Natural killer cell (primary cell): ENCODE measurements around the gene LAMC1. TPM values are rescaled to one million over a fixed set of nuclear protein-coding genes. Genes with fewer than 3 reads are reported as not detected.

Experiments used
- ATAC-seq, 3 donors: fragments of 150-1000 bp in 2 of 3; fragments of 200-7000 bp in 1 of 3; cut with Tn5 transposase; 1 replicate in 1 of 3; 2 replicates in 2 of 3; pipeline ENCODE4 v1.10.0; 2021; ENCODE audit warnings: mild to moderate bottlenecking in 2 of 3, moderate library complexity in 2 of 3
- DNase-seq, 2 donors: peaks; one replicate each; pipeline versions ENCODE4 v3.0.0 to v3.0.0-alpha.2; 2013 to 2021; ENCODE audit warnings: mixed read lengths in 1 of 2
- H3K27ac ChIP-seq: one replicate; pipeline ENCODE4 v1.5.1; 2013; ENCODE audit warnings: mild to moderate bottlenecking, low read length
- H3K27me3 ChIP-seq: one replicate; pipeline ENCODE4 v1.6.1; 2013; ENCODE audit warnings: low read length; ENCODE audit not compliant: control insufficient read depth, insufficient read depth
- H3K36me3 ChIP-seq: one replicate; pipeline ENCODE4 v1.6.1; 2013; ENCODE audit warnings: low read length; ENCODE audit not compliant: control insufficient read depth, insufficient read depth
- H3K4me1 ChIP-seq: one replicate; pipeline ENCODE4 v1.6.1; 2013; ENCODE audit warnings: low read length; ENCODE audit not compliant: control insufficient read depth, insufficient read depth
- H3K4me3 ChIP-seq: one replicate; pipeline ENCODE4 v1.5.1; 2013; ENCODE audit warnings: low read length
- H3K9me3 ChIP-seq: one replicate; pipeline ENCODE4 v1.6.1; 2013; ENCODE audit warnings: low read length; ENCODE audit not compliant: control insufficient read depth, insufficient read depth
- H3K27ac Mint-ChIP-seq, 2 donors: one replicate each; pipeline ENCODE4 v1.8.0; 2022; ENCODE audit warnings: mild to moderate bottlenecking in 2 of 2, mixed read lengths in 2 of 2, moderate library complexity in 1 of 2
- H3K27me3 Mint-ChIP-seq, 2 donors: one replicate each; pipeline ENCODE4 v1.8.0; 2022; ENCODE audit warnings: low read depth in 2 of 2, mixed read lengths in 2 of 2
- H3K36me3 Mint-ChIP-seq: one replicate; pipeline ENCODE4 v1.8.0; 2022; ENCODE audit warnings: mixed read lengths
- H3K4me1 Mint-ChIP-seq, 2 donors: one replicate each; pipeline ENCODE4 v1.8.0; 2022; ENCODE audit warnings: mixed read lengths in 2 of 2
- H3K4me3 Mint-ChIP-seq: one replicate; pipeline ENCODE4 v1.8.0; 2022; ENCODE audit warnings: mild to moderate bottlenecking, moderate library complexity, mixed read lengths
- H3K9me3 Mint-ChIP-seq, 2 donors: one replicate each; pipeline ENCODE4 v1.8.0; 2022; ENCODE audit warnings: mixed read lengths in 2 of 2
- CTCF ChIP-seq: fragments of 200-600 bp; IDR thresholded peaks from one replicate; pipeline ENCODE4 v1.8.0; 2022; ENCODE audit warnings: antibody characterized with exemption
- WGBS: methylation state at CpG from one replicate; pipeline ENCODE4 v1.1.7; 2013; ENCODE audit warnings: missing lambda C conversion rate; ENCODE audit not compliant: insufficient coverage; 5-methylcytosine and 5-hydroxymethylcytosine counted together
- intact Hi-C: fragments of 100-400 bp; cut with micrococcal nuclease; formaldehyde crosslinking; loops from one replicate; pipeline ENCODE4 v1.14.2; 2022
- total RNA-seq, 4 donors: library from RNA; stranded (reverse); fragments of 120-200 nt in 1 of 4; gene quantifications; one replicate each; pipeline versions ENCODE4 v1.2.3 to v1.2.4, GENCODE V29; 2013 to 2022

LAMC1 gene
- total RNA-seq, 3 donors from 2014 or later (not counting 1 experiment from before 2014, with no cell fraction given): 0.33 to 0.66 (median 0.58) TPM

DNA sequence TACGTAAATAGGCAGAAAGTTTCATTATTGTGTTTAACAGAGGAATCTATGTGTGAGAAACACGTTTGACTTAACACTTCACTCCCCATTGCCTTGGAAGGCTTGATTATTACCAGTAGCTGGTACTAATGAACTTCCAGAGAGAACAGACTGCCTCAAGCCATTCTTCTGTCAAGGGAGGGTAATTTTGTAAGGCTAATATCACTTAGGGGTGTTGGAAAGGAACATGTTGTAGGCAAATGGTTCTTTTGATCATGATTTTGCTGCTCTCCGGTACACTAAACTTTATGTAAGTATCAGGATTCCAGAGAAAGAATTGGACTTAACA, 1.8 kb downstream of the LAMC1 start:
- H3K4me1 Mint-ChIP-seq: peaks cover 10 to 18% of the 10 kb centered on the region in 2 donors
- peaks cover 50 to 77% of the 10 kb centered on the region in 2 donors for H3K27me3 Mint-ChIP-seq

DNA sequence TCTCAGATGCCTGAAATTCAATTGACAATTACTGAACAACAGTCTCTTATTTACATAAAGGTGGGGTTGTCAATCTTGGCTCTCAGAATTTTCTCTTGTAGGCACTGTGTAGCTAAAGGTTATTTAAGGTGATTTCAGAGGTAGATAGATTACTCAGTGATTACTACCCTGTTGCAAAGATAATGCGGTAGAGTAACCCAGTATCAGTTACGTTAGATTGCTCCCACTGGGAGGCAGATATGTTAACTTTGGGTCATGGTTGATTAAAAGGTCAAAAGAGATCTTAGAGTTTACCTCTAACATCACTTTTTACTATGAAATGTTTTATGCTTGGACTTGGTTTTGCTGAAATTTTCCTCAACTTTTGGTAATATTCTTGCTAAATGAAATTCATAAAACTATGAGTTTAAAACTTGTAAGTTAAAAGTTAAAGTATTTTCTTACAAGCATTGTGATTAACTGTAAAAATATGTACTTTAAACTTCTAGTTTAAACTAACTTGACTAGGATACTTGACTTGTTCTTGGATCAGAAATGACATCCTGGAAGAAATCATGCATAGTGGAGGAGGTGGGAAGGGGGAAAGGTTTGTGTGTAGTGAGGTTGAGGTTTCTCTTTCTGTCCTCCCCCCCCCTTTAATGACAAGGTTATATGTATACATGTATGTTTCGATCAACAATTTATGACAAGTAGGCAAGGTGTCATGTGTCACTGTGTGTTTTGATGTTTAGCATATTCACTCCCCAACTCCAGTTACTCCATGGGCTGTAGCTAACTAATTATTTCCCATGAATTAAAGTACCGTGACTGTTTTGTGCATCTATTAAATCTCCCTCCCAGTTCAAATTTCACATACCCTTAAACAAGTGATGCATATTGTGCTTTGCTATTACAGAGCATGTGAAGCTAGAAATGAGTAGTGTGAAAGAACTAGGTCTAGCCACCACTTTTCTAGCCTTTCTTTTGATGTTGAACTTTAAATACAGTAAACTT, 2.9 kb downstream of the LAMC1 start:
- no peaks in the 10 kb centered on the region for H3K36me3 ChIP-seq
- peaks cover 9% of the 10 kb centered on the region for H3K36me3 Mint-ChIP-seq
- TF ChIP-seq CTCF: no peak
- peaks cover 24% of the 10 kb centered on the region for H3K27me3 ChIP-seq
- H3K9me3 ChIP-seq: no peaks in the 10 kb centered on the region
- H3K9me3 Mint-ChIP-seq: no peaks in the 10 kb centered on the region
- H3K4me3 ChIP-seq: no peak overlapping the region
- H3K4me3 Mint-ChIP-seq: peak overlapping the region; percentile 40
- ATAC-seq: no peak
- no peak overlapping the region for H3K27ac Mint-ChIP-seq
- DNase-seq: no peak
- peaks cover 10 to 18% of the 10 kb centered on the region in 2 donors for H3K4me1 Mint-ChIP-seq
- peaks cover 50 to 74% of the 10 kb centered on the region in 2 donors for H3K27me3 Mint-ChIP-seq
- H3K4me1 ChIP-seq: peaks cover 9% of the 10 kb centered on the region
- intact Hi-C loops: no loop called here
- WGBS: 83% methylated on average over 1 of the region's 4 CpGs
- no peak overlapping the region for H3K27ac ChIP-seq

More for the DNA sequence above, 1.8 kb downstream of the LAMC1 start:
- H3K27me3 ChIP-seq: peaks cover 24% of the 10 kb centered on the region
- ATAC-seq (no peak), DNase-seq (no peak)
- no peak overlapping the region for H3K4me3 ChIP-seq
- peak overlapping the region; percentile 89 for H3K4me3 Mint-ChIP-seq
- H3K36me3 ChIP-seq: no peaks in the 10 kb centered on the region
- no peak for TF ChIP-seq CTCF
- H3K27ac ChIP-seq: no peak overlapping the region
- no peaks in the 10 kb centered on the region for H3K9me3 Mint-ChIP-seq
- H3K4me1 ChIP-seq: peaks cover 9% of the 10 kb centered on the region
- peaks cover 9% of the 10 kb centered on the region for H3K36me3 Mint-ChIP-seq
- H3K27ac Mint-ChIP-seq: no peak overlapping the region
- 89% methylated on average over 1 of the region's 3 CpGs for WGBS
- intact Hi-C loops: no loop called here
- no peaks in the 10 kb centered on the region for H3K9me3 ChIP-seq

- Histone ChIP-seq H3K27me3 (peaks cover 18% of the 10 kb centered on the region), H3K4me3 (no peak overlapping the region), H3K27ac (no peak overlapping the region), H3K9me3 (no peaks in the 10 kb centered on the region), H3K4me1 (peaks cover 9% of the 10 kb centered on the region), H3K36me3 (no peaks in the 10 kb centered on the region)
- no peak for TF ChIP-seq CTCF
- no peak for ATAC-seq
- no peak overlapping the region for H3K27ac Mint-ChIP-seq
- no peak overlapping the region for H3K4me3 Mint-ChIP-seq
- no peaks in the 10 kb centered on the region for H3K9me3 Mint-ChIP-seq
- intact Hi-C loops: no loop called here
- H3K36me3 Mint-ChIP-seq: peaks cover 9% of the 10 kb centered on the region
- H3K4me1 Mint-ChIP-seq: peaks cover 10 to 16% of the 10 kb centered on the region in 2 donors
- peaks cover 45 to 67% of the 10 kb centered on the region in 2 donors for H3K27me3 Mint-ChIP-seq
- no peak for DNase-seq
- 87% methylated on average over 1 of the region's 3 CpGs for WGBS
Observed at GRCh38 chr1:183027031-183027430, 3.8 kb downstream of the LAMC1 start.
